Hepatocyte (in vitro differentiated cells): ENCODE results near the gene ETV6.

ENCODE experiments used
- EZH2 ChIP-seq: fragments of 200-600 bp; sonication (generic); IDR thresholded peaks from 2 replicates; pipeline ENCODE4 v1.6.1; 2016; ENCODE audit warnings: antibody characterized with exemption, mild to moderate bottlenecking, borderline replicate concordance
- EZH2phosphoT487 ChIP-seq: fragments of 200-600 bp; sonication (generic); IDR thresholded peaks from one replicate; pipeline ENCODE4 v1.6.1; 2018; ENCODE audit warnings: antibody characterized with exemption, mild to moderate bottlenecking, low read depth, moderate library complexity; ENCODE audit not compliant: unreplicated experiment, severe bottlenecking
- TF ChIP-seq, protein P1 (sequence below): fragments of 200-600 bp; sonication (generic); IDR thresholded peaks from 2 replicates; pipeline ENCODE4 v1.5.1; 2016; ENCODE audit warnings: antibody characterized with exemption, mild to moderate bottlenecking; ENCODE audit not compliant: poor library complexity

DNA sequence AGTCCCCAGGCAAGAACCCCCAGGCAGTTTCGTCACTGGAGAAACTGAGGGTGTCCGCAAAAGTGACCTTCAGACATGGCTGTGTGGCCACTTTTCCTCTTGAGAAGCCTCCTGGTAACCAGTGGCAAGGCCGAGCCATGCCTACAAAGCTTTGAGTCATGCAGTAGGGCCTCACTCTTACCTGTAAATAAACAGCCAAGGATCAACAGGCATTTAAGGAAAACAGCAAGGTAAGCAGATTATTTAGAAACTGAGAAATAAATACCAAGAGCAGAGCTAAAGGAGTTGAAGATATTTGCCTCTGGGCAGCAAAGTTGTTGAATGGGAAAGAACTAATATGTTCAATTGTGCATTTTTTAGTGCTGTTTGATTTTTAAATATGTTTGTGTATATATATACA lies 280.2 kb downstream of the ETV6 start:
- TF ChIP-seq, protein P1, sequence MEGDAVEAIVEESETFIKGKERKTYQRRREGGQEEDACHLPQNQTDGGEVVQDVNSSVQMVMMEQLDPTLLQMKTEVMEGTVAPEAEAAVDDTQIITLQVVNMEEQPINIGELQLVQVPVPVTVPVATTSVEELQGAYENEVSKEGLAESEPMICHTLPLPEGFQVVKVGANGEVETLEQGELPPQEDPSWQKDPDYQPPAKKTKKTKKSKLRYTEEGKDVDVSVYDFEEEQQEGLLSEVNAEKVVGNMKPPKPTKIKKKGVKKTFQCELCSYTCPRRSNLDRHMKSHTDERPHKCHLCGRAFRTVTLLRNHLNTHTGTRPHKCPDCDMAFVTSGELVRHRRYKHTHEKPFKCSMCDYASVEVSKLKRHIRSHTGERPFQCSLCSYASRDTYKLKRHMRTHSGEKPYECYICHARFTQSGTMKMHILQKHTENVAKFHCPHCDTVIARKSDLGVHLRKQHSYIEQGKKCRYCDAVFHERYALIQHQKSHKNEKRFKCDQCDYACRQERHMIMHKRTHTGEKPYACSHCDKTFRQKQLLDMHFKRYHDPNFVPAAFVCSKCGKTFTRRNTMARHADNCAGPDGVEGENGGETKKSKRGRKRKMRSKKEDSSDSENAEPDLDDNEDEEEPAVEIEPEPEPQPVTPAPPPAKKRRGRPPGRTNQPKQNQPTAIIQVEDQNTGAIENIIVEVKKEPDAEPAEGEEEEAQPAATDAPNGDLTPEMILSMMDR: no peak
- TF ChIP-seq EZH2 (no peak), EZH2phosphoT487 (no peak)
